Activated T-helper 17 cell treated with anti-CD3 and anti-CD28 coated beads, Interleukin-2, amount 50 U/mL, for 72 hours (primary cell): ENCODE results near the gene RALA. TPM values are rescaled to one million over a fixed set of nuclear protein-coding genes. Genes with fewer than 3 reads are reported as not detected.

ENCODE experiments used
- ATAC-seq: fragments of 150-1000 bp; cut with Tn5 transposase; replicated peaks from 2 replicates; pipeline ENCODE4 v1.10.0; 2021; ENCODE audit warnings: mild to moderate bottlenecking, moderate library complexity
- H3K27ac Mint-ChIP-seq: one replicate; pipeline ENCODE4 v1.8.0; 2022; ENCODE audit warnings: mixed read lengths
- H3K27me3 Mint-ChIP-seq: one replicate; pipeline ENCODE4 v1.8.0; 2022; ENCODE audit warnings: mixed read lengths
- H3K36me3 Mint-ChIP-seq: one replicate; pipeline ENCODE4 v1.8.0; 2022; ENCODE audit warnings: low read depth, mild to moderate bottlenecking, mixed read lengths
- H3K4me1 Mint-ChIP-seq: one replicate; pipeline ENCODE4 v1.8.0; 2022; ENCODE audit warnings: mixed read lengths
- H3K4me3 Mint-ChIP-seq: one replicate; pipeline ENCODE4 v1.8.0; 2022; ENCODE audit warnings: mild to moderate bottlenecking, mixed read lengths
- H3K9me3 Mint-ChIP-seq: one replicate; pipeline ENCODE4 v1.8.0; 2022; ENCODE audit warnings: mixed read lengths
- total RNA-seq, 2 donors: library from RNA; stranded (reverse); gene quantifications; one replicate each; pipeline ENCODE4 v1.2.3, GENCODE V29; 2022

Gene RALA
- total RNA-seq, 2 donors from 2014 or later = 21.6 to 27.9 TPM

DNA sequence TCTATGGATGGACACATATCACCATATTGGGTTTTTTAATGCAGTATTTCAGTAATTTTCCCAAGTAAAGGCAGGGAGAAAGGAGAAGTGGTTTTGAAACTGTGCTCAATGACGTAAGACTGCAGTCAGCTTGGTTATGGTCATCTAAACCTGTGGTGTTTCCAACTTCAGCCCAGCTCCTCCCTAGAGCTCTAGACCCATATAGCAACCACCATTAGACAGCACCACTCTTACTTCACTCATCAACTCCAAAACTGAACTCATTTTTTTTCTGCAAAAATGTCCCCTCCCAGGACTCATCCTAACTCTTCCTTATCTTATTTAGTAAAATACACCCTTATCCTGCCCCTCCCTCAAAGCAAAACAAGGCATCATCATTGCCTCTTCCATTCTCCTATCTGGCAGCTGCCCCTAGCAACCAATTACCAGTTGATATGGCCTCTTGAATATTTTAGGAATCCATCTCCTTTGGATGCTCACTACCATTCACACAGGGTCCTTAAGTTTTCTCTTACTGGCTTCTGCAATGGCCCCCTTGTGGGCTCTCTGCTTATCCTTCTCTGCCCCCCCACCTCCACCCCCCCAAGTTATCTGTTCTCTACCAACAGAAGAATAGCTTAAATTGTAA lies 1.5 kb upstream of the RALA start:
- no peaks in the 10 kb centered on the region for H3K9me3 Mint-ChIP-seq
- H3K27ac Mint-ChIP-seq = peak overlapping the region; percentile 83
- H3K4me3 Mint-ChIP-seq = peak overlapping the region; percentile 92
- H3K36me3 Mint-ChIP-seq = peaks cover 14% of the 10 kb centered on the region
- no peak for ATAC-seq
- H3K4me1 Mint-ChIP-seq = peaks cover 25% of the 10 kb centered on the region
- H3K27me3 Mint-ChIP-seq = no peaks in the 10 kb centered on the region

DNA sequence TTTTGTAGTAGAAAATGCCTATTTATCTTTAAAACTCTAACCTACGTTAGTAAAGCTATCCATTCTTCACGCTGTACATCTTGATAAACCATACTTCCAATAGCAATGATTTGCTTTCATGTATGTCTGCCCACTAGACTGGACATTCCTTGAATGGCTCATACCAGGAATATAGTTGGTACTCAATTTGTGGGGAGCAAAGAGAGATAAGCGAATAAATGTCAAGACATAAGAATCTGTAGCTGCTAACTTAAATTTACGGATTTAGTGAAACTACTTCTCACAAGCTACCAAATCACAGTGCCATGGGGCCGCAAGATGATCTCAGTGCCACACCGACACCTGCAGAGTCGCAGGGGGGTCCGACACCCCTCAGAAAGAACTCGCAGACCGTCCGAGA lies 763 bp upstream of the RALA start:
- no peaks in the 10 kb centered on the region for H3K9me3 Mint-ChIP-seq
- ATAC-seq = no peak
- H3K36me3 Mint-ChIP-seq = peaks cover 14% of the 10 kb centered on the region
- peak overlapping the region; percentile 92 for H3K4me3 Mint-ChIP-seq
- H3K27ac Mint-ChIP-seq = peak overlapping the region; percentile 83
- no peaks in the 10 kb centered on the region for H3K27me3 Mint-ChIP-seq
- H3K4me1 Mint-ChIP-seq = peaks cover 26% of the 10 kb centered on the region

DNA sequence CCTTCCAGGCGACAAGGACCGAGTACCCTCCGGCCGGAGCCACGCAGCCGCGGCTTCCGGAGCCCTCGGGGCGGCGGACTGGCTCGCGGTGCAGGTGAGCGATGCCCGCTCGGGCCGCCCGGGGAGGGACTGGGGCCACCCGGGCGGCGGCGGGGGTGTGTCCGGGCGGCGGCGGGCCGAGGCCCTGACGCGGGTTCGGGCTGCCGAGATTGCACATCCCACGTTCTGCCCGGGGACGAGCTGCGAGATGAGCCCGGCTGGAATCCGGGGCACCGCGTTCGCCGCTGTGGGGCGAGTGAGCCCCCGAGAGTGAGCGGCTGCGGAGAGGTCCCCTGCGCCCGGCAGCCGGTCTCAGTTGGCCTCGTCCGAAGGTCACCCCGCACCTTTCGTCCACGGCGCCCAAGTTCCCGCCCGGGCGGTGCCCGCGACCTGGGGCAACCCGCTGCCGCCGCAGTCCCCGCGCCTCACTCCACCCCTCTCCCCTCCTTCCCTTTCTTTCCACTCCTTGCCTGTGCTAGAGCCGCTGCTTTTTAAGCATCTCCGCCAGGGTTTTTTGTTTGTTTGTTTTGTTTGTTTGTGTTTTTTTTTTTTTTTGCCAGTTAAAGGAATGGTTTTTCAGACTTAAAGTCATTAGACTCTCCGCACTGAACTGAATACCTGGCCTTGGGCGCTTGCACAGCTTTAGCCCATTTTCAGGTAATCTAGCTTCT lies 515 bp downstream of the RALA start:
- peak; percentile 71 for ATAC-seq
- H3K27ac Mint-ChIP-seq = peak overlapping the region; percentile 88
- H3K36me3 Mint-ChIP-seq = peaks cover 16% of the 10 kb centered on the region
- H3K4me3 Mint-ChIP-seq = peak overlapping the region; percentile 92
- no peaks in the 10 kb centered on the region for H3K27me3 Mint-ChIP-seq
- no peaks in the 10 kb centered on the region for H3K9me3 Mint-ChIP-seq
- H3K4me1 Mint-ChIP-seq = peaks cover 29% of the 10 kb centered on the region

DNA sequence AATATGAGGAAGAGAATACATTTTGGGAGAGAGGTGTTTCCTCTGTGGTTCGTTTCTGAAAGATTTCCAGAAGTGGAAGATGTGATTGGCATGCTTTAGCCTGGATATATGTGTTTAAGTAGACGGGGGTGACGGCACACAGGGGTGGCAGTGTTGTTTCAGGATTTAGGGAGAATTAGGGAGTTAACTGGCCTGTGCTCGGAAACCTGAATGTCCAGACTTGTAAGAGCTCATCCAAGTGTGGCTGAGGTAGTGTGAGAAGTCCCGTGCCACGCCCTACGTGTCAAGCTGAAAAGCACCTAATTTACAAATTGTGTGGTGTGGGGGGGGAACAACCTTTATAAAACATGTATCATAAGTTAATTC lies 1.1 kb downstream of the RALA start:
- Mint-ChIP-seq H3K9me3 (no peaks in the 10 kb centered on the region), H3K4me1 (peaks cover 29% of the 10 kb centered on the region), H3K27ac (peak overlapping the region; percentile 88), H3K36me3 (peaks cover 21% of the 10 kb centered on the region), H3K4me3 (peak overlapping the region; percentile 92), H3K27me3 (no peaks in the 10 kb centered on the region)
- ATAC-seq = no peak

DNA sequence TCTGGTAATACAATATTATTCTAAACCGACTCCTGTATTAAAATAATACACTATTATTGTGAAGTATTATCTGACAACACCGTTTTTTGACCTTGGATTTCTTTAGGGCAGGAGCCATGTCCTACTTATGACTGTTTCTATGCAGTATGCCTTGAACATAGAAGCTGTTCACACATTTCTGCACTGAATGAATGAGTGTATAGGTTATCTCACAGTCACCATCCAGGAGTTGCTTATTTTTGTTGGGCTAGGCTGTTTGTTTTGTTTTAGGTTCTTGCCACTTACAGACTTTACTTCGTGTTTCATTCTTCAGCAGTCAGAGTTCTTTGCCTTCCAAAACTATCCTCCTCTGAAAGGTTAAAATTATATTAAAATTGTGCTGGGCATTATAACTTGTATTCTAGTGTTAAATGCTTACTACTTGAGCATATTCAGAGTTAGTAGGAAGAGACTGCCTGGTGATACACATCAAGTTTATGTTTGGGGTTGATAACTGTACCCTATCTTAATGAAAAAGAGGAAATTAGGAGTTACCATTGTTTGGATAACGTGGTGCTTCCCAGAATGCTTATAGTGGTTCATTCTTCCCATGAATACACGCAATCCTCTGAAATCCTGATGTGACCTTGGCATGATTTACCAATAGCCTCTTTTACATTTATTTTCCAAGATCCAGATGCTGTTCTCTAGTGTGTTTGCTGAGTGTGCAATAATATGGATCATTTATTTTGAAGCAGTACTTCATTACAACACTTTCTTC lies 1.7 kb downstream of the RALA start:
- Mint-ChIP-seq H3K36me3 (peaks cover 26% of the 10 kb centered on the region), H3K4me3 (peak overlapping the region; percentile 92), H3K9me3 (no peaks in the 10 kb centered on the region), H3K27me3 (no peaks in the 10 kb centered on the region), H3K27ac (peak overlapping the region; percentile 88), H3K4me1 (peaks cover 29% of the 10 kb centered on the region)
- no peak for ATAC-seq

DNA sequence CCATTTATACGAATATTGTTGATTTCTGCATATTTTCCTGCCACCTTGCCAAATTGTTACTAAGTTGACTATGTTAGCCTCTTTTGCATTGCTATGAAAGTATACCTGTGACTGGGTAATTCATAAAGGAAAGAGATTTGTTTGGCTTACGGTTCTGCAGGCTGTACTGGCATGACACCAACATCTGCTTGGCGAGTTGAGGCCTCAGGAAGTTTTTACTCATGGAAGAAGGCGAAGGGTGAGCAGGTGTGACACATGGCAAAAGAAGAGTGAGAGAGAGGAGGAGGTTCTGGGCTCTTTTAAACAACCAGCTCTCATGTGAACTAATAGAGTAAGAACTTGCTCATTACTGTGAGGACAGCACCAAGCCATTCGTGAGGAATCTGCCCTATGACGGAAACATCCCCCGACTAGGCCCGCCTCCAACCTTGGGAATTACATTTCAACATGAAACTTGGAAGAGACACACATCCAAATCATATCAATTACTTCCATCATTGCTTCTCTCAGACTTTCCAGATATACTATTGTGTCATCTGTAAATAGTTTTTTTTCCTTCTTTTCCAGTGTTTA lies 8.4 kb downstream of the RALA start:
- H3K4me3 Mint-ChIP-seq = no peak overlapping the region
- no peaks in the 10 kb centered on the region for H3K9me3 Mint-ChIP-seq
- peak overlapping the region; percentile 1 for H3K27ac Mint-ChIP-seq
- H3K27me3 Mint-ChIP-seq = no peaks in the 10 kb centered on the region
- H3K4me1 Mint-ChIP-seq = peaks cover 43% of the 10 kb centered on the region
- no peak for ATAC-seq
- peaks cover 53% of the 10 kb centered on the region for H3K36me3 Mint-ChIP-seq

DNA sequence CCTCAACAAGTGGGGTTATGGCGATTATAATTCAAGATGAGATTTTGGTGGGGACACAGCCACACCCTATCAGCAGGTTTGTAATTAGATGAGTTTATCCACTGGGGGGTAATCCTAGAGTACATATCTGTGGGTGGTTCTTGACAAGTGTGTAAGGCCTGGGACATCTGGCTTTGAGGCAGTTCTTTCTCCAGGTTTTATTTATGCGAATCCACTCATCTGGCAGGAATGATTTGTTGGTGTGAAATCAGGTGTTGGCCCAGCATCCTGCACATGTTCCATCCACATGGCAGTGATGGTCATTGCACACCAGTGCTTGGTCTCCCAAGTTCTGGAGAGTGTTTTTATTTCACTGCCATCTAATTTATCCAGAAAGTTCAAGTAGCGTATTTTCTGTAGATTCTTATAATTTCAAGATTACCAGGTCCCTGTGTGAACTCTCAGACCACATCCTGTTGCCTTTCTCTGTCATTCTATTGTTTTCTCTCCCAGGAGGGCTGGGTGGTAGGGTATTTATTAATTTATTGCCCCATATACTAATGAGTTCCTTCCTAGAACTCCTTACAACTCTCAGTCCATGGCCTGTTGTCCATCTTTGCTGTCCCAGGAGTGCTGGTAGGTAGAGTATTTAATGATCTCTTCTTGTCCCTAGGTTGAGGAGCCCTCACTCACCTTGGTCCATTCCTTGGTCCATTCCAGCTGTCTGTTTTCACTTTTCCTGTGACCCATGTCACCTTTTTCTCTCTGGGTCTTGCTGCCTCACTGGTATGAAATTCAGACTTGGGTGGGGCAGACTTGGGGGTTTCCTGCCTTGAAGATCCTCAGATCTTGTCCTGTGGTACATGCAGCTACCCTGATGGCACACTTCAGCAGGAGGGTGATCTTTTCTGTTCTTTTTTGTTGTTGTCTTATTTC lies 10.4 kb downstream of the RALA start:
- Mint-ChIP-seq H3K36me3 (peaks cover 52% of the 10 kb centered on the region), H3K4me1 (peaks cover 39% of the 10 kb centered on the region), H3K27me3 (no peaks in the 10 kb centered on the region), H3K9me3 (no peaks in the 10 kb centered on the region), H3K27ac (peak overlapping the region; percentile 74), H3K4me3 (peak overlapping the region; percentile 50)
- ATAC-seq = peak; percentile 48

DNA sequence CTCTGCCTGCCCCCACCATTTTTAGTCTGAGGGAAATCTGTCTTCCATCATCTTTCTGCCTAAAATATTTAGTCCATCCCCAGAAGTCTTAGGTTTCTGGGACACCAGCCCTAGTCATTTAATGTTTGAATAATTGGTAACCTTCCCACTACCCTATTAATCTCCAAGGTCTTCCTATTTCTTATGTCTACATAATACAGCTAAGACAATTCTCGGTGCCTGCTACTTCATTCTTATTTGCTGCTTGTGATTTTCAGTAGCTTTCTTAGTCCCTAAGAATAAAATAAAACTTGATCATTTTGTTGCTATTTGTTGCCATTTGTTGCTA lies 11.1 kb downstream of the RALA start:
- H3K36me3 Mint-ChIP-seq = peaks cover 46% of the 10 kb centered on the region
- no peaks in the 10 kb centered on the region for H3K9me3 Mint-ChIP-seq
- no peaks in the 10 kb centered on the region for H3K27me3 Mint-ChIP-seq
- ATAC-seq = no peak
- H3K4me3 Mint-ChIP-seq = peak overlapping the region; percentile 50
- peak overlapping the region; percentile 74 for H3K27ac Mint-ChIP-seq
- H3K4me1 Mint-ChIP-seq = peaks cover 39% of the 10 kb centered on the region

DNA sequence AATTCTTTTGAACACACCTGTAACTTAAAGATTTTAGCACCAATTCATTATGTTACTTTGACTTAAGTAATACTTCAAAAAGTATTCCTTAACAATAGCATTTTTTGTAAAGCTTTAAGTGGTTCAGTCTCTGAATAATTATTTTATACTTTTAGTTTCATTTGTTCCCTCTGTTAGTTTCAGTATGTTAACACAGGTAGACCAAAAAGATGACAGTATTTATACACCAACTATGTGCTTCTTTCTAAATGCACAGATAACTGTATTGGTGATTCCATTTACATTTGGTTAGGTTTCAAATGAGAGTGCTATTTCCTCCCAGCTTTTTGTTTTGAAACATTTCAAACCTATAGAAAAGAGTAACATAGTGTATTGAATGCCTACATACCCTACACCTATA lies 14.0 kb downstream of the RALA start:
- Mint-ChIP-seq H3K36me3 (peaks cover 18% of the 10 kb centered on the region), H3K4me3 (no peak overlapping the region), H3K9me3 (no peaks in the 10 kb centered on the region), H3K27me3 (no peaks in the 10 kb centered on the region), H3K4me1 (peaks cover 41% of the 10 kb centered on the region), H3K27ac (no peak overlapping the region)
- peak; percentile 42 for ATAC-seq

DNA sequence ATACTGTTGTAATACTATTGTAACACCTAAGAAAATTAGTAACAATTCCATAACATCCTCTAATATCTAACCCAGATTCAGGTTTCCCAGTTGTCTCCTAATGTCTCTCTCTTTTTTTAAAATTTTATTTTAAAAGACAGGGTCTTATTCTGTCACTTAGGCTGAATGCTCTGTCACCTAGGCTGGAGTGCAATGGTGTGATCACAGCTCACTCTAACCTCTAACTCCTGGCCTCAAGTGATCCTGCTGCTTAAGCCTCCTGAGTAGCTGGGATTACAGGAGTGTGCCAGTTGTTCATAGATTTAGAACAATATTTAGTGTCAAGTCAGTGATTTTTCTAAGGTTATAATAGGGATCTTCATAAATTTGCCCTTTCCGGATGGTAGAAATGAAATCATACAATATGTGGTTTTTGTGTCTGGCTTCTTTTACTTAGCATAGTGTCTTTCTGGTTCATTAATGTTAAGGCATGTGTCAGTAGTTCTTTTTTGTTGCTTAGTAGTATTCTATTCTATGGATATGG lies 14.7 kb downstream of the RALA start:
- Mint-ChIP-seq H3K27ac (no peak overlapping the region), H3K4me1 (peaks cover 38% of the 10 kb centered on the region), H3K27me3 (no peaks in the 10 kb centered on the region), H3K36me3 (peaks cover 17% of the 10 kb centered on the region), H3K9me3 (no peaks in the 10 kb centered on the region), H3K4me3 (no peak overlapping the region)
- no peak for ATAC-seq

DNA sequence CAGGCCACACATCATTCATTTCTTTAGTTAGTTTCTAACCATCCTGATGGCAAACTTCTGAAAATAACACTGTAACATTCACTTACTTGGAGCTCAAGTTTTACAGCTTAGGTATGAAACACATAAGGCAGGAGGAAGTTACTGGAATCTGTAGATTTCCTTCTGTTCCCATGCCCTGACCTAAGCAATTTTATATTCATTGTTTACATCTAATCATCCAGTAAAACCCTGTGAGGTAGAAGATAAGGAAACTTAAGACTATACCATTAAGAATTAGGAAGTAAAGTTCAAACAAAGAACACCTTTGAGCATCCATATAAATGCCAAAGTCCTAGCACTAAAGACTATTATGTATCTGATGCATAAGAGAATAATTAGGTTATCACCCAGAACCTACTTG lies 19.5 kb downstream of the RALA start:
- no peak for ATAC-seq
- H3K27ac Mint-ChIP-seq = no peak overlapping the region
- peaks cover 6% of the 10 kb centered on the region for H3K4me1 Mint-ChIP-seq
- H3K36me3 Mint-ChIP-seq = peaks cover 10% of the 10 kb centered on the region
- no peaks in the 10 kb centered on the region for H3K9me3 Mint-ChIP-seq
- no peak overlapping the region for H3K4me3 Mint-ChIP-seq
- no peaks in the 10 kb centered on the region for H3K27me3 Mint-ChIP-seq

DNA sequence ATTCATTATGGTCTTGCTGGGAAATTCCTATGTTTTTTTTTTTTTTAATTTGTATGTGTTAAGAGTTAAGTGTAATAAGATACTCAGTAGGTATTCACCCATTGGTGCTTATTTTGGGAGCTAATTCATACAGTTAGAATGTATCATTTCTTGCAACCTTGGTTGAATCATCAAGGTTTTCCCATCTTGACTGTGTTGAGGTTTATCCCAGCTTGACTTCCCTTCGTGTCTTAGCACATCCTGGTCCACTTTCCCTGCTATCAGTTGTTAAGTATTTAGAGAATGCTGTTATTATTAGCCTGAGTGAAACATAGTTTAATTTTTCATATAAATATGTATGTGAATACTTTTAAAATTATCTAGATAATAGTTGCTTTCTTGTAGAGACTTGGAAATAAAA lies 20.8 kb downstream of the RALA start:
- Mint-ChIP-seq H3K27ac (no peak overlapping the region), H3K4me1 (peaks cover 9% of the 10 kb centered on the region), H3K4me3 (no peak overlapping the region), H3K9me3 (no peaks in the 10 kb centered on the region), H3K27me3 (no peaks in the 10 kb centered on the region), H3K36me3 (peaks cover 10% of the 10 kb centered on the region)
- ATAC-seq = no peak

DNA sequence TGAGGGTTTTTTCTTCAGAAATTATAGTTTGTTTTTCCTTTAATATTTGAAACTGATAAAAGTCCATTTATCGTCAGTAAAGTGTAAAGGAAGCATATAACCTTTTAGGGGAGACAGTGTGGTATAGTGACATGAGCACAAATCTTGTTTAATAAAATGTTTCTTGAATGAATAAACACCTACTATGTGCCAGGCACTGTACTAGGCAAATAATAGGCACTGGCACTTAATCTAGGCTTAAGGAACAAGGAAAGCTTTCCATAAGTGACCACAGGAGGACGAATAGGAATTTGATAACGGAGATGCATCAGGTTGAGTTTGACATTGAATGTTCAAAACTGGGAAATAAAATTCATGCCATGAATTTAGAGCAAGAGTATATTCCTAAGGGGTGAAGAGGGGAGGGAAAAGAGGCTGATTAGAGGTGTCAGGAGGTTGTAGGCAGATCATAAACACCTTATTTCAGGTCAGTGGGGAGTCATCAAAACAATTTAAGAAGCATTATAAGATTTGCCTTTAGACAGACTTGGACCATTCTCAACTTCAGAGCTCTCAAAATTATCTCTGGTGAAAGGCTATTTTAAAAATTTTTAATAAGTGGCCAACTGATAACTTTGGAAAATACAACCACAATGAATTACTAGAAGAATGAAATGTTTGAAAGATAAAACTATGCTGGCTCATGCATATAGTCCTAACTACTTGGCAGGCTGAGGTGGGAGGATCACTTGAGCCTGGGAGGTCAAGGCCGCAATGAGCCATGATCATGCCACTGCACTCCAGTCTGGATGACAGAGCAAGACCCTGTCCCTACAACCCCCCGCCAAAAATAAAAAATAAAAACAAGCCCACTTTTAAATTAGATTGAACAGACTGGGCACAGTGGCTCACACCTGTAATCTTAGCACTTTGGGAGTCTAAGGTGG lies 22.4 kb downstream of the RALA start:
- no peaks in the 10 kb centered on the region for H3K9me3 Mint-ChIP-seq
- H3K27me3 Mint-ChIP-seq = no peaks in the 10 kb centered on the region
- peaks cover 18% of the 10 kb centered on the region for H3K4me1 Mint-ChIP-seq

More for the DNA sequence above, 22.4 kb downstream of the RALA start:
- ATAC-seq = no peak
- Mint-ChIP-seq H3K4me3 (no peak overlapping the region), H3K27ac (peak overlapping the region; percentile 29), H3K36me3 (peaks cover 15% of the 10 kb centered on the region)
